HG03196 (cell line): ENCODE results near the gene PEX11B.
"Not testable (repeated sequence)": the region's sequence is repeated elsewhere in the genome, so short reads cannot be mapped to it uniquely, and the experiment has no call there.

Experiments used
- ATAC-seq: cut with Tn5 transposase; IDR thresholded peaks from one replicate; pipeline ENCODE4 v1.9.1; 2021; ENCODE audit not compliant: unreplicated experiment

Gene PEX11B

GRCh38 chr1:145953861-145954260 lies 35.3 kb upstream of the PEX11B start:
- ATAC-seq: no peak

- no peak for ATAC-seq
Observed at GRCh38 chr1:145952903-145953302, 34.4 kb upstream of the PEX11B start.

DNA sequence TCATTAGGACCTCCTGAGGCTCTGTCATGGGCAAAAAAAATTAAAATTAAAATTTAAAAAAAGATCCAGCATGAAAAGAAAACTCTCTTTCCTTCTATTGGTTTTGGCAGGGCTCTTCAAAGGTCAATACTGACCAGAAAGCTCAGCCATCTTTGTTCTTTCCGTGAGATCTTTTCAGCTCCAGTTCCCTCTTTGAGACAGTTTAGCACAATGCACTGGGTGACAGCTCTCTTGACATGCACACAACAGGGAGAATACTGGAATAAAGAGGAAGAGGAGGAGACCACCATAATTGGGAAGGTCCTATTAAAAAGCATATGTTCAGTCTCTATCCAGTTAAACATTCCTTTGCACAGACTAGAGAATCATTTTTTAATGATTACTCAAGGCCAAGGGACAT lies 33.0 kb upstream of the PEX11B start:
- no peak for ATAC-seq

DNA sequence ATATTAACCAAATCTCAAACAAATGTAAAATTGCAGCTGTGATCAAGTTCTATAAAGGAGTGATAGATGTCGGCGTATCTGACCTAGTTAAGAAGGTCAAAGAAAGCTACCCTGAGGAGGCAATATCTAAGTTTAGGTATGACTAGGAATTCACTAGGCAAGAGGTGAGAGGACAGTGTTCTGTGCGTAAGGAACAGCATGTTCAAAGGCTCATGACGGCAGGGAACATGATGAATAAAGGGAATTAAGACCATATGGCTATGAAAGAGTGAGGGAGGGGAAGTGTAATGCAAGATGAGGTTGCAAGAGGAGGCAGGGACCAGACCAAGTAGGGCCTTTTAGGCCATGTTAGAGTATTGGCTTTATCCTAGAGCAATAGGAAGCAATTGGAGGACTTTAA lies 30.7 kb upstream of the PEX11B start:
- no peak for ATAC-seq

DNA sequence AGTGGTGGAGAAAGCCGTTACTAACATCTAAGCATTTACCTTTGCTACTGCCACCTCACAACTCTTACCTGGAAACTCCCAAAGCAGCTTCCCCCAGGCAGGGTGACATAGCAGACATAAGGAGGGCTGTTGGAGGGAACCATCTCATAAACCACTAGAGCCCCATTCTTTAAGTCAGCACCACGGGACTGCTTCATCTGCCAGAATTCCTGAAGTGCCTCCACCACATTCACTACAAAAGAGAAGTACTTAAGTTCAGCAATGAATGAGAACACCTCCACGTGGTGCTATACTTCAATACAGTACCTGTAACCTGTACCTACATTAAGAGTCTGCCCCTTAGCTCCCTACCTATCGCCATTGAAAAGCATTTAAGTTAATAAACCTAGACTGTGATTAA lies 29.0 kb upstream of the PEX11B start:
- no peak for ATAC-seq

DNA sequence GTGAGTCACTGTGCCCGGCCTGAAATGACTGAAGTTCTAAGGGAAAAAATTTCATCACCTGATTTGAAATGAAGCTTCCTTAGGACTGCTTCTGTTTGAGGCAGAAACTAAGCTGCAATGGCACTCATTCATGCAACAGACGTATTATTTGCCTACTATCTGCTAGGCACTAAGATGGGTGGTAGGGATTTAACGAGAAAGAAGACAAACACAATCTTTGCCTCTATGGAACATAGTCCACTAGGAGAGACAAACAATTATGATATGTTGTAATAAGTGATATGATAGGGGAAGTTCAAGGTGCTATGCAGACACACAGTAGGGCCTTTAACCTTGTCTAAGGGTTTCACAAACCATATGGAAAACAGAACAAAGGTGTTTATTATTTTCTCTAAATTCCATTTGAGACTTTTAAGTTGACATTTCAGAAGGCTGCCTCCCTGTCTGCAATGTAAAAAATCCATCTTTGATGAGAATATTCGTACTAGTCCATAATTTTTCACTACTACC lies 28.0 kb upstream of the PEX11B start:
- no peak for ATAC-seq

DNA sequence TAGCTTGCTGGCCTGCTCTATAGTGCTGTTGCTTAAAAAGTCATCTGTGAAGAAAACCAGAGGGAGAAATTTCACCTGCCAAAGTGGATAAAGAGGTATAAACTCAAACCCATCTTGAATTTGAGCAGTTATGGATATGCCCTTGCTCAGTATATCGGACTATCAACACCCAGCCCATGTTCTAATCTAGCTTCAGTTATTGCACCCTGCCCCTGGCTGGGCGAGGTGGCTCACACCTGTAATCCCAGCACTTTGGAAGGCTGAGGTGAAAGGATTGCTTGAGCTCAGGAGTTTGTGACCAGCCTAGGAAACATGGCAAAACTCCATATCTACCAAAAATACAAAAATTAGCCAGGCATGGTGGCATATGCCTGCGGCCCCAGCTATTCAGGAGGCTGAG lies 26.0 kb upstream of the PEX11B start:
- ATAC-seq: no peak

- ATAC-seq: no peak
Observed at GRCh38 chr1:145942871-145943270, 24.4 kb upstream of the PEX11B start.

- ATAC-seq: no peak
Observed at GRCh38 chr1:145942405-145942804, 23.9 kb upstream of the PEX11B start.

DNA sequence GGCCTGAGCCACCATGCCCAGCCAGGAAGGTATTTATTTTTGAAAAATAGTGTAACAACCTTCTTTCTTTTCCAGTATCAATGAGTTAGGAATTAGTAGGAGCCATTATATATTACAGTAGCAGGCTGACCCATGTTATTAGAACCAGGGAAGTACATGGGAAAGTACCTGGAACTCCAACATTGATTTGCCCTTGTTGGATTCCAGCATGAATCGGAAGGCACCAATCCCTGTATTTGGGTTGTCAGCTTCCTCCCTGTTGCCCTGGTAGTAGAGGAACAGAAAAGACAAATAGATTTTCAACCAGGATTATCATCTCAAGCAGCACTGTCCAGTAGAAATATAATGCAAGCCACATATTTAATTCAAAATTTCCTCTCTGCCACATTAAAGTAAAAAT lies 18.9 kb upstream of the PEX11B start:
- no peak for ATAC-seq

- no peak for ATAC-seq
Observed at GRCh38 chr1:145936247-145936646, 17.7 kb upstream of the PEX11B start.

- no peak for ATAC-seq
Observed at GRCh38 chr1:145935708-145936107, 17.2 kb upstream of the PEX11B start.

DNA sequence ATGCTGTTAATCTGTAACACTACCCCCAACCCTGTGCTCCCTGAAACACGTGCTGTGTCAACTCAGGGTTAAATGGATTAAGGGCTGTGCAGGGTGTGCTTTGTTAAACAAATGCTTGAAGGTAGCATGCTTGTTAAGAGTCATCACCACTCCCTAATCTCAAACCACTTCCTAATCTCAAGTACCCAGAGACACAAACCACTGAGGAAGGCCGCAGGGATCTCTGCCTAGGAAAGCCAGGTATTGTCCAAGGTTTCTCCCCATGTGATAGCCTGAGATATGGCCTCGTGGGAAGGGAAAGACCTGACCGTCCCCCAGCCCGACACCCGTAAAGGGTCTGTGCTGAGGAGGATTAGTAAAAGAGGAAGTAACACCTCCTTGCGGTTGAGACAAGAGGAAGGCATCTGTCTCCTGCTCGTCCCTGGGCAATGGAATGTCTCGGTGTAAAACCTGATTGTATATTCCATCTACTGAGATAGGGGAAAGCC lies 14.0 kb upstream of the PEX11B start:
- ATAC-seq: not testable (repeated sequence)

DNA sequence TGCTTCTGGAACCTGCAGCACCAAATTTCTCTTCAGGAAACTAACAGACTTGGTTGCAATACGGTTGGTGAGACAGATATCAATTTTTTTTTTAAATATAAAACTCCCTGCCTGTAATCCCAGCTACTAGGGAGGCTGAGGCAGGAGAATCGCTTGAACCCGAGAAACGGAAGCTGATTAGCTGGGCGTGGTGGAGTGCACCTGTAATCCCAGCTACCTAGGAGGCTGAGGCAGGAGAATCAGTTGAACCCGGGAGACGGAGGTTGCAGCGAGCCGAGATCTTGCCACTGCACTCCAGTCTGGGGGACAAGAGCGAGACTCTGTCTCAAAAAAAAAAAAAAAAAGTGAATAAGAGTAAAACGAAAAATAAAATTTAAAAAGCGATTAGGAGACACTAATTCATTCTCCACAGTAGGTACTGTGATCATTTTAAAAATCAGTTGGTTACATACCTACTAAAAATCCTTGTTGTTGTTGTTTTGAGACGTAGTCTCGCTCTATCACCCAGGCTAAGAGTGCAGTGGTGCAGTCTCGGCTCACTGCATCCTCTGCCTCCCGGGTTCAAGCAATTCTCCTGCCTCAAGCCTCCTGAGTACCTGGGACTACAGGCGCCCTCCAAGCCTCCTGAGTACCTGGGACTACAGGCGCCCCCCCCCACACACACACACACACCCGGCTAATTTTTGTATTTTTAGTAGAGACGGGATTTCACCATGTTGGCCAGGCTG lies 9.6 kb upstream of the PEX11B start:
- no peak for ATAC-seq

DNA sequence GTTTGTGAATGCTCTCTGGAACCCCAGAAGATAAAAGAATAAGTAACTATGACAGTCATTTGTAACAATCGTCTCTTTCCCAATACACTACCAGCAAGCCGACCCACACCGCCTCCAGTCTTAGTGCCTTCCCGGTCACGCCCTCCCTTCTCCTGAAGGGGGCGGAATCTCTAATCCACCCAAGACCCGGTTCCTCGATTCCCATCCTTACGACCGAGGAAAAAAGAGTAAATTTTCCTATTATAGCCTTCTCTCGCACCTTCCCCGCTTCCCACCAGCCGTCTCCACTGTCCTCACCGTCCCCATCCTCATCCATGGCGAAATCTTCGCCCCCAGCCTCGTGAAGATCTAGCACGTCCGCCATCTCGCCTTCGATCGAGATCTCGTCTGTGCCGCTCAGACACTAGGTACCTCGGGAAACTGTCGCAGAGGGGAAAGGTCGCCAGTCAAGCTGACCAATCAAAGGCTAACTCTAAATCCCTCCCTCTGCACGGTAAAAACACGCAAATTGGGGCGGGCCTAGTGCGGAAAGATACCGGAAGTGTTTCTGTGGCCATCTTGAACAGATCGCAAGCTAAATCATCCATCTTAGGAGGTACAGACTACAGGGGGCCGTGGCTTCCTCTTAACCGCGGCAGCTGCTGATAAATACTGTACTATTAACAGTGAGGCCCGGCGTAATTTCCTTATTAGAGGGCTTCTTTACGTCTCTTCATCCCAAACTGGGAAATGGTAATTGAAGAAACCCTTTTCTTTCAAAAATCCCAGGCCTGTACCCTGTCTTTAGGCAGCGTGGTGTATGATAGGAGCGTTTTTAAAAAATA lies 8.8 kb upstream of the PEX11B start, which contains the start of gene RBM8A:
Gene RBM8A, minus strand, starts transcription at position 422 of the 824 bp plus-strand sequence. Its CDS starts 58 bp downstream, at position 364.
- ATAC-seq: peak; percentile 94

DNA sequence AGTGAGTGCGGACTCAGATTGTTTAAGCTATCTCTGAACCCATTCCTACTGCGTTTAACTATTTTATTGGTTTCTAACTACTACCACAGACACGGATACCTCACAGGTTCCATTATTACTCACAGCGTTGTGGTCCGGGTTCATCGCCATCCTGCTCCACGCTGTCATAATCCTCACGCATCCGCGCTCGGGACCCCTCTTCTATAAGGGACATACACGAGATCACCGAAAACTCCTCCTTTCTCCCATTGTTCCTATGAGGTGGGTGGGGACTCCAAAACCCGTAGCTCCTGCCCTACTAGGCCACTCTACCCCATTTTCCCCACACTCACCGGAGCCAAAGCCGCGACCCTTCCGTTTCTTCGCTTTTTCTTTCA lies 8.2 kb upstream of the PEX11B start:
- peak; percentile 3 for ATAC-seq

GRCh38 chr1:145922266-145922665 lies 3.7 kb upstream of the PEX11B start:
- no peak for ATAC-seq

- ATAC-seq: not testable (repeated sequence)
Observed at GRCh38 chr1:145920297-145920696, 1.8 kb upstream of the PEX11B start.

DNA sequence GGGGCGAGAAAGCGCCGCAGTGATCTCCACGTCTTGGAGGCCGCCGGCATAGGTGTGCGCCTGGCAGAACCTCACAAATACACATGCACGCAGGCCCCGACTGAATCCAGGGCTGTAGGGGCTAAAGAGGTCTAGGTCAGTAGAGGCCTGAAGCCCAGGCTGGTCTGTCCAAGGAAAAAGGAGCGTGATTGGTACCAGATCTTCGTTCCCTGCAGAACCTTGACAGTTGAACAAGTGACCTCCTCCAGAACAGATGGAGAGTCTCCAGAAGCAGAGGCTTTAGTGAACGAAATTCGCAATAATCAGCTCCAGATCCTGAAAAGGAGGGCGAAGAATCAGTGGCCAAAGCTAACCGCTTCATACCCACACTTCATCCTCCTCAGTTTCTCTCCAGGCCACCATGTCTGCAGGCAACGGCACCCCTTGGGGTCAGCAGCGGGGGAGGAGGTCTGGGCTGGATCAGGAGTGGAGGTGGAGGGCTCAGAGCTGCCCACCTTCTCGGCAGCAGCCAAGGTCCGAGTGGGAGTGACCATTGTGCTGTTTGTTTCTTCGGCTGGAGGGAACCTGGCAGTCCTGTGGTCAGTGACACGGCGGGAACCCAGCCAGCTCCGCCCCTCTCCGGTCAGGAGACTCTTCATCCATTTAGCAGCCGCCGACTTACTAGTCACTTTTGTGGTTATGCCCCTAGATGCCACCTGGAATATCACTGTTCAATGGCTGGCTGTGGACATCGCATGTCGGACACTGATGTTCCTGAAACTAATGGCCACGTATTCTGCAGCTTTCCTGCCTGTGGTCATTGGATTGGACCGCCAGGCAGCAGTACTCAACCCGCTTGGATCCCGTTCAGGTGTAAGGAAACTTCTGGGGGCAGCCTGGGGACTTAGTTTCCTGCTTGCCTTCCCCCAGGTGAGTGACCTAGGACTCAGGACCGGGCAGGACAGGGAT lies 749 bp upstream of the PEX11B start:
- peak; percentile 81 for ATAC-seq

- no peak for ATAC-seq
Observed at GRCh38 chr1:145917595-145917994, 922 bp downstream of the PEX11B start.

GRCh38 chr1:145916745-145917144 lies 1.8 kb downstream of the PEX11B start:
- no peak for ATAC-seq
